Endothelial cell of umbilical vein (primary cell): ENCODE data around the gene SDF4. TPM values are rescaled to one million over a fixed set of nuclear protein-coding genes. Genes with fewer than 3 reads are reported as not detected.

Source experiments
- BruUV-seq: library from RNA; stranded (reverse); fragments of 400-500 nt; replicated peaks from 2 replicates; lab custom pipeline; 2021; lab: Mats Ljungman, UMichigan
- CTCF ChIA-PET: fragments of 300-600, 350-600 bp; sonication (Branson Sonifier 250); formaldehyde crosslinking; loops from one replicate; lab custom pipeline; 2021; ENCODE audit warnings: antibody characterized with exemption, inconsistent platforms; lab: Charles Lee
- POLR2A ChIA-PET: fragments of 300-600, 350-600 bp; sonication (Branson Sonifier 250); formaldehyde crosslinking; loops from one replicate; lab custom pipeline; 2021; ENCODE audit warnings: antibody characterized with exemption, inconsistent platforms; lab: Charles Lee
- DNase-seq: peaks from one replicate; pipeline ENCODE4 v3.0.0-alpha.2; 2011; ENCODE audit warnings: low read depth, low spot score
- FAIRE-seq: peaks from 2 replicates; lab custom pipeline; 2011; peaks lifted over from hg19 to GRCh38; lab: Jason Lieb, UNC
- H2AFZ ChIP-seq: 2 replicates; pipeline ENCODE4 v1.6.0; 2012; ENCODE audit warnings: low read depth, low read length, control low read depth, inconsistent platforms
- H3K27ac ChIP-seq: 2 replicates; pipeline ENCODE4 v1.5.1; 2011; ENCODE audit warnings: low read depth, mild to moderate bottlenecking, control low read depth, low read length, moderate library complexity; ENCODE audit not compliant: insufficient read depth
- H3K27me3 ChIP-seq, 2 experiments: 2 replicates each; pipeline versions ENCODE4 v1.6.0 to v1.6.1; 2011; ENCODE audit warnings: low read length in 2 of 2, mixed read lengths in 1 of 2; ENCODE audit not compliant: control insufficient read depth in 2 of 2, insufficient read depth in 2 of 2
- H3K36me3 ChIP-seq, 2 experiments: 2 replicates in 1 of 2; 3 replicates in 1 of 2; pipeline ENCODE4 v1.5.1; 2011; ENCODE audit warnings: low read length in 2 of 2, mild to moderate bottlenecking in 1 of 2, moderate library complexity in 1 of 2; ENCODE audit not compliant: control insufficient read depth in 2 of 2, insufficient read depth in 2 of 2; ENCODE audit errors: extremely low read depth in 1 of 2
- H3K4me1 ChIP-seq: 3 replicates; pipeline ENCODE4 v1.5.1; 2011; ENCODE audit warnings: mild to moderate bottlenecking, low read length; ENCODE audit not compliant: control insufficient read depth, insufficient read depth; ENCODE audit errors: extremely low read depth
- H3K4me2 ChIP-seq: 2 replicates; pipeline ENCODE4 v1.6.1; 2011; ENCODE audit warnings: low read length, control low read depth, mixed read lengths; ENCODE audit not compliant: insufficient read depth
- H3K4me3 ChIP-seq, 3 experiments: fragments of 200-600 bp in 1 of 3; sonication (generic), shearing (Covaris generic) in 1 of 3; replicated peaks in 1 of 3; 2 replicates each; pipeline ENCODE4 v1.5.1; 2011 to 2016; ENCODE audit warnings: control low read depth in 3 of 3, low read length in 3 of 3, mild to moderate bottlenecking in 2 of 3, inconsistent platforms in 1 of 3, low read depth in 1 of 3, moderate library complexity in 1 of 3; ENCODE audit not compliant: insufficient read depth in 1 of 3
- H3K79me2 ChIP-seq: 2 replicates; pipeline ENCODE4 v1.6.0; 2012; ENCODE audit warnings: low read length, inconsistent platforms; ENCODE audit not compliant: control insufficient read depth, insufficient read depth
- H3K9ac ChIP-seq: replicated peaks from 2 replicates; pipeline ENCODE3; 2011; ENCODE audit warnings: low read length, control low read depth; ENCODE audit not compliant: insufficient read depth; ENCODE audit errors: extremely low read depth
- H3K9me1 ChIP-seq: replicated peaks from 3 replicates; pipeline ENCODE4 v1.6.0; 2011; ENCODE audit warnings: mild to moderate bottlenecking, low read length; ENCODE audit not compliant: control insufficient read depth, insufficient read depth; ENCODE audit errors: extremely low read depth
- H3K9me3 ChIP-seq: replicated peaks from 2 replicates; pipeline ENCODE4 v1.5.1; 2012; ENCODE audit warnings: low read length, inconsistent platforms; ENCODE audit not compliant: control insufficient read depth, insufficient read depth
- H4K20me1 ChIP-seq: replicated peaks from 2 replicates; pipeline ENCODE3; 2011; ENCODE audit warnings: mild to moderate bottlenecking, low read length; ENCODE audit not compliant: control insufficient read depth, insufficient read depth; ENCODE audit errors: extremely low read depth
- EZH2 ChIP-seq: IDR thresholded peaks from 2 replicates; pipeline ENCODE4 v1.6.1; 2012; ENCODE audit warnings: borderline replicate concordance, low read depth, mild to moderate bottlenecking, moderate library complexity, low read length, inconsistent platforms; ENCODE audit not compliant: severe bottlenecking
- FOS ChIP-seq: IDR thresholded peaks from 2 replicates; pipeline ENCODE4 v1.6.1; 2011; ENCODE audit warnings: mild to moderate bottlenecking, low read length, moderate library complexity, borderline replicate concordance; ENCODE audit not compliant: insufficient read depth
- GATA2 ChIP-seq: IDR thresholded peaks from 2 replicates; pipeline ENCODE4 v1.7.0; 2011; ENCODE audit warnings: low read depth, mild to moderate bottlenecking, moderate library complexity, mixed read lengths, low read length; ENCODE audit not compliant: insufficient read length, insufficient read depth
- JUN ChIP-seq: IDR thresholded peaks from 2 replicates; pipeline ENCODE4 v1.6.1; 2011; ENCODE audit warnings: borderline replicate concordance, low read depth; ENCODE audit not compliant: insufficient read length, insufficient read depth
- MYC ChIP-seq: IDR thresholded peaks from one replicate; pipeline ENCODE4 v1.6.1; 2011; ENCODE audit warnings: mild to moderate bottlenecking, low read depth, low read length
- POLR2A ChIP-seq: IDR thresholded peaks from 2 replicates; pipeline ENCODE4 v1.6.1; 2012; ENCODE audit warnings: low read depth, mild to moderate bottlenecking, control low read depth, low read length
- dilution Hi-C: fragments of 300-500 bp; cut with MboI; formaldehyde crosslinking; loops from one replicate; pipeline ENCODE4 v1.15.0; 2019; ENCODE audit warnings: low sequenced_read_pairs; ENCODE audit not compliant: extremely low pct_ligation_motif_present
- intact Hi-C: fragments of 100-400 bp; cut with micrococcal nuclease; formaldehyde crosslinking; loops from one replicate; pipeline ENCODE4 v1.10.0; 2022
- polyA plus RNA-seq, 4 experiments: library from polyadenylated mRNA; depleted of rRNA in 3 of 4; stranded (reverse) in 3 of 4; unstranded in 1 of 4; fragments of >200 nt; gene quantifications; 2 replicates each; pipeline versions ENCODE4 v1.2.1 to v1.2.3, GENCODE V29; 2011 to 2012; ENCODE audit warnings: missing spikeins in 1 of 4
- total RNA-seq: library from RNA; stranded (reverse); gene quantifications from 2 replicates; pipeline ENCODE4 v1.2.3, GENCODE V29; 2021
- TF ChIP-seq, protein P1 (sequence below), 2 donors: IDR thresholded peaks; 1 replicate in 1 of 2; 2 replicates in 1 of 2; pipeline ENCODE4 v1.5.1; 2011; ENCODE audit warnings: low read length in 2 of 2, mild to moderate bottlenecking in 2 of 2, moderate library complexity in 2 of 2, control low read depth in 1 of 2, inconsistent platforms in 1 of 2, low read depth in 1 of 2; ENCODE audit not compliant: insufficient read depth in 1 of 2; ENCODE audit errors: extremely low read depth in 1 of 2
- TF ChIP-seq, protein P2 (sequence below): IDR thresholded peaks from 2 replicates; pipeline ENCODE4 v1.6.1; 2011; ENCODE audit not compliant: insufficient read depth, insufficient read length

The SDF4 gene
- total and polyA plus RNA-seq, 2 donors (not counting 3 experiments of a cell fraction or from before 2014, with no cell fraction given) = 175 to 185 TPM

DNA sequence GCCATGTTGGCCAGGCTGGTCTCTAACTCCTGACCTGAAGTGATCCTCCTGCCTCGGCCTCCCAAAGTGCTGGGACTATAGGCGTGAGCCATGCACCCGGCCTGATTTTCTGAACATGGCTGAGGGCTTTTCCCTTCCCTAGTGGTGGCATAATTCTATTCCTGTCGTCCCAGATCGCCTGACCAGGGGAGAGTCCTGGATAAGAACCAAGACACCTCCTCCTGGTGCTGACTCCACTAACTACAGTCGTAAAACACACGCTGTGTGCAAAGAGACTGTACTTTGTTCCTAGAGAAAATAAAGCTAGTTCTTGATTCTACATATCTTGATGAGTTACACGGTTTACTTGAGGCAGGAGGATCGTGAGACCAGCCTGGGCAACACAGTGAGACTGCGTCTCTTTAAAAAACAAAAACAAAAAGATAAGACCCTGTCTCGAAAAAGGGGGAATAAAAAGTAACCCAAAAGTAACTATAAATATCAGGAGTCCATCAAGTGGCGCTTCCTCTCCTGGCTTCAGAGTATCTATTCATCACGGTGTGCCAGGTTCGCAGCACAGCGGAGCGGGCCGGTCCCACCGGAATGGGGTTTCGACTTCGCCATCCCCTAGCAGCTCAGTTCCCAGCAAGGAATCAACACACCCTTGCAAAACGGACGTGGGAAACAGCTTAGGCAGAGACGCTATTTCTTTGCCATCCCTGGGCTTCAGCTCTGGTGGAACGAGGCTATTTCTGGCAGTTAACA lies 973 bp downstream of the SDF4 start:
- CTCF ChIA-PET = interaction anchor here (0.7 to 3.7 kb wide), 7 partner anchors 18 to 246 kb away, joined by 3 to 43 read pairs (median 6); no protein-coding TSS in a partner anchor
- FAIRE-seq = no peak
- H3K4me3 ChIP-seq = peak overlapping the region; percentile 54 to 88 (median 80)
- H3K9ac ChIP-seq = peak overlapping the region; percentile 69
- no peaks in the 10 kb centered on the region for H3K9me1 ChIP-seq
- H3K4me1 ChIP-seq = peaks cover 6% of the 10 kb centered on the region
- no peaks in the 10 kb centered on the region for H4K20me1 ChIP-seq
- peak overlapping the region; percentile 87 for H3K4me2 ChIP-seq
- peak; percentile 55 for DNase-seq
- H3K9me3 ChIP-seq = no peaks in the 10 kb centered on the region
- peak overlapping the region; percentile 39 for H3K27ac ChIP-seq
- TF ChIP-seq, protein P1, sequence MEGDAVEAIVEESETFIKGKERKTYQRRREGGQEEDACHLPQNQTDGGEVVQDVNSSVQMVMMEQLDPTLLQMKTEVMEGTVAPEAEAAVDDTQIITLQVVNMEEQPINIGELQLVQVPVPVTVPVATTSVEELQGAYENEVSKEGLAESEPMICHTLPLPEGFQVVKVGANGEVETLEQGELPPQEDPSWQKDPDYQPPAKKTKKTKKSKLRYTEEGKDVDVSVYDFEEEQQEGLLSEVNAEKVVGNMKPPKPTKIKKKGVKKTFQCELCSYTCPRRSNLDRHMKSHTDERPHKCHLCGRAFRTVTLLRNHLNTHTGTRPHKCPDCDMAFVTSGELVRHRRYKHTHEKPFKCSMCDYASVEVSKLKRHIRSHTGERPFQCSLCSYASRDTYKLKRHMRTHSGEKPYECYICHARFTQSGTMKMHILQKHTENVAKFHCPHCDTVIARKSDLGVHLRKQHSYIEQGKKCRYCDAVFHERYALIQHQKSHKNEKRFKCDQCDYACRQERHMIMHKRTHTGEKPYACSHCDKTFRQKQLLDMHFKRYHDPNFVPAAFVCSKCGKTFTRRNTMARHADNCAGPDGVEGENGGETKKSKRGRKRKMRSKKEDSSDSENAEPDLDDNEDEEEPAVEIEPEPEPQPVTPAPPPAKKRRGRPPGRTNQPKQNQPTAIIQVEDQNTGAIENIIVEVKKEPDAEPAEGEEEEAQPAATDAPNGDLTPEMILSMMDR (IDR thresholded peaks at IDR 0.05; ENCODE audit: extremely low read depth in 1 of 2, insufficient read depth in 1 of 2, low read depth in 1 of 2, low read length in 2 of 2) = peak; percentile 26 to 30
- TF ChIP-seq, protein P2, sequence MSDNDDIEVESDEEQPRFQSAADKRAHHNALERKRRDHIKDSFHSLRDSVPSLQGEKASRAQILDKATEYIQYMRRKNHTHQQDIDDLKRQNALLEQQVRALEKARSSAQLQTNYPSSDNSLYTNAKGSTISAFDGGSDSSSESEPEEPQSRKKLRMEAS = no peak
- dilution Hi-C loops = no loop called here
- H3K79me2 ChIP-seq = peaks cover 69% of the 10 kb centered on the region
- intact Hi-C loops = loop anchor here (1.0 to 2.0 kb wide), 6 partner anchors 18 to 198 kb away; partner anchors contain the start of gene PUSL1
- TSS peak; percentile 71 for BruUV-seq
- H3K27me3 ChIP-seq = no peaks in the 10 kb centered on the region
- H2AFZ ChIP-seq = peak overlapping the region; percentile 4
- POLR2A ChIA-PET = interaction anchor here (0.8 to 1.1 kb wide), 2 partner anchors 41 to 112 kb away, joined by 3 read pairs; no protein-coding TSS in a partner anchor
- H3K36me3 ChIP-seq = peaks cover 6 to 17% of the 10 kb centered on the region in 2 experiments

DNA sequence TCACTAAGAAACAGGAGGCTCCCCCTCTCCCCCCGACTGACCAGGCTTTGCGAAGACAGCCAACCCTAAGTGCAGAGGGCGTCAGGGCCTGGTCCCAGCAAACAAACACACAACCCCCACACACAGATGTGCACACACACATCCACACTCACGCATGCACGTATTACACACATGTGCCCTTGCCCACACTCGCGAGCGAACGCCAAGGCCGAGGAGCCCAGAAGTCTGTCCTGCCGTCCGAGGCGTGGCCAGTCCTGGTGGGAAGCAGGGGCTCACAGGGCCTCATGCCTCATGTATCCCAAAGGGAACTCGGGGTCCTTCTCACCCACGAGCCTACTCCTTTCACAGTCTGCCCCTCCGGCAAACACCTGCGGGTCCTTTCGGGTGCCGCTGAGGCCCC lies 2.0 kb downstream of the SDF4 start:
- H3K79me2 ChIP-seq = peaks cover 77% of the 10 kb centered on the region
- no peaks in the 10 kb centered on the region for H3K9me1 ChIP-seq
- H3K9ac ChIP-seq = no peak overlapping the region
- H3K4me2 ChIP-seq = no peak overlapping the region
- H3K36me3 ChIP-seq = peaks cover 6 to 26% of the 10 kb centered on the region in 2 experiments
- no peak overlapping the region for H3K4me3 ChIP-seq
- no TSS peak for BruUV-seq
- no peak overlapping the region for H3K27ac ChIP-seq
- H4K20me1 ChIP-seq = no peaks in the 10 kb centered on the region
- no peaks in the 10 kb centered on the region for H3K9me3 ChIP-seq
- H3K27me3 ChIP-seq = no peaks in the 10 kb centered on the region
- no peak overlapping the region for H2AFZ ChIP-seq
- peaks cover 6% of the 10 kb centered on the region for H3K4me1 ChIP-seq
- DNase-seq (no peak), FAIRE-seq (no peak)
- intact Hi-C loops = loop anchor here (1.0 to 2.0 kb wide), 4 partner anchors 17 to 107 kb away; no protein-coding TSS in a partner anchor
- dilution Hi-C loops = no loop called here
- TF ChIP-seq GATA2 = no peak
- no peak for TF ChIP-seq EZH2
- no peak for TF ChIP-seq MYC
- no peak for TF ChIP-seq JUN
- TF ChIP-seq, protein P2 = no peak
- TF ChIP-seq POLR2A = no peak
- no peak for TF ChIP-seq FOS
- POLR2A ChIA-PET = no interaction called here
- CTCF ChIA-PET = interaction anchor here (1.8 to 3.7 kb wide), 2 partner anchors 108 to 245 kb away, joined by 11 to 43 read pairs; no protein-coding TSS in a partner anchor
